Cerebellar cortex (tissue), 1 donor: ENCODE measurements around the gene SAXO1.

ENCODE experiments used
- DNase-seq: peaks from one replicate; pipeline ENCODE4 v3.0.0-alpha.2; 2015; ENCODE audit warnings: low spot score

SAXO1 gene

DNA sequence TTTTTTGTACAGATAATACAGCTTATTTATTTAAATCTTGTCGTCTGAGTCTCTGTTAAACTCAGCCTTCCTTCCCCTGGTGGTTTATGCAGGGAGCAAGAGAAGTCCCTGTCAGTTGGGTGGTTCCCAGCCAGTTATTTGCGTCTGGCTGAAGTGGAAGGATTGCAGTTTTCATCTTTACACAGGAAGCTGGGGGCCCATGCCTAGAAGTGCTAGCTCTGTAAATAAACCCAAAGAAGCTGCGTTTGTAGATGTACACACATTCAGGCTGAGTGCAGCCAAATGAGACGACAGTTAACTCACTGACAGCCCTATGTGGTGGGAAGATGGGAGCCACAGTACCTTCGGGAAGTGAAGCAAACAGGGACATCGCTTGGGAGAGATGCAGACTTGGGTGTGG is 122.1 kb downstream of the SAXO1 start:
- no peak for DNase-seq

GRCh38 chr9:18910435-18910834 is 122.6 kb downstream of the SAXO1 start:
- DNase-seq, result no peak

DNA sequence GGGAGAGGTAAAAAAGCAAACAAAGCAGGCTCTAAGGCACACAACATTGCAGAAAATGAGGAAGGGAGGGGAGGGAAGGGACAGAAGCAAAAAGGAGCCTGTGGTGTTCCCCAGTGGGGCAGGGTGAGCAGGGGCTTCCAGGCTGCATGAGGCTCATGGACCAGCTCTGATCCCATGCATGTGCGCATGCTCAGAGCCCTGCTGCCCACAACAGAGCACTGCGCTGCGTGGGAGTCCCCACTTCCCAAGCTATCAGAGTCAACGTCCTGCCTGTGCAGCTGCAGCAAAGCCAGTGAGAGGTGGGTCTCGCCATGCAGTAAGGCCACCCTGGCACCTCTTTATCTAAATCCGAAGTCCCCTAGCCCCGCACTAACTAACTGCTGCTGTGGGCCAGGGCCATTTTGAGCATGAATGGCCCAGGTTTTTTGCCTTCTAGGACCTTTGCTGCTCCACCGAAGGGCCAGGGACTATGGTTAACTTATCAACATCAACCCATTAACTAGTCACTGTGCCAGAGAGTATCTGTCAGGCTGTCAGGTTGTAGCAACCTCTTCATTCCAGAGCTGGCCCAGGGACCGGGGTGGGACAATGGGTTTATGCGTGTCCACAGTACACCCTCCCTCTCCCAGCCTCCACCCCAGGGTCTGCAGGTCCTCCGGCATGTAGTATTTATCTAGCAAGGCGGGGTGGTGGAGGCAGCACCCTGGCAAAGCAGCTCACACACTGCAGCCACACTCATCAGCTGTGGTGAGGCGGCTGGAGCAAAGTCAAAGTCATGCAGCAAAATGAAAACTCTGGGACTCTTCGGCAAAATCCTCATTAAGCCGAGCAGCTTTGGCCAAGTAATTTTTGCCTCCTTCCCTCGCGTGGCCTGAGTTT is 123.6 kb downstream of the SAXO1 start:
- no peak for DNase-seq

- DNase-seq, result no peak
These were observed 124.9 kb downstream of the SAXO1 start for GRCh38 chr9:18907927-18908625.

DNA sequence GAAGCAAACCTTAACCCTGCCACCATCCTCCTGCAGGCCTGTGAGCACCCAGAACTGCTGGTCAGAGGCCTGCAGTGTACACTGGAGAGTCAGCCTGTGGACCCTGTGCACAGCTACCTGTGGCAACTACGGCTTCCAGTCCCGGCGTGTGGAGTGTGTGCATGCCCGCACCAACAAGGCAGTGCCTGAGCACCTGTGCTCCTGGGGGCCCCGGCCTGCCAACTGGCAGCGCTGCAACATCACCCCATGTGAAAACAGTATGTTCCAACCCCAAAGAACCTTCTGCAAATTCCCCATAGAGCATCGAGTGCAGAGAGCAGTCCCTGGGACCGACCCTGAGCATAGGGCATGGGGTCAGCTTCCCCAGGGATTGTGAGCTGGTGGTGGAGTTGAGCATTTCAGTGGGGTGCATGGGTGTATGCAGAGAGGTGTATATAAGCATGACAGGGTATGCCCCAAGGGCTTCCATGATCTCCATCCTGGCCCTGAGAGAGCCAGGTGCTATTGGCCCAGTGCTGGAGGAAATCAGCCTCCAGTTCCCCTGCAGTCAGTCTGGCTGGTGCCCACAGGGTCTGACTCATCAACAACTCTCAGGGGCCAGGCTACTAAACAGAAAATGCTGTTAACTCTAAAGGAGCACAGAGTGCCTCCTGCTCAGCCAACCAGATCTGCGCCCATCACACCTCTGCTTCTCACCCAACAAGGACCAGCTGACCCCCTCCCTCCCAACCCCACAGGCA is 126.2 kb downstream of the SAXO1 start:
- no peak for DNase-seq

DNA sequence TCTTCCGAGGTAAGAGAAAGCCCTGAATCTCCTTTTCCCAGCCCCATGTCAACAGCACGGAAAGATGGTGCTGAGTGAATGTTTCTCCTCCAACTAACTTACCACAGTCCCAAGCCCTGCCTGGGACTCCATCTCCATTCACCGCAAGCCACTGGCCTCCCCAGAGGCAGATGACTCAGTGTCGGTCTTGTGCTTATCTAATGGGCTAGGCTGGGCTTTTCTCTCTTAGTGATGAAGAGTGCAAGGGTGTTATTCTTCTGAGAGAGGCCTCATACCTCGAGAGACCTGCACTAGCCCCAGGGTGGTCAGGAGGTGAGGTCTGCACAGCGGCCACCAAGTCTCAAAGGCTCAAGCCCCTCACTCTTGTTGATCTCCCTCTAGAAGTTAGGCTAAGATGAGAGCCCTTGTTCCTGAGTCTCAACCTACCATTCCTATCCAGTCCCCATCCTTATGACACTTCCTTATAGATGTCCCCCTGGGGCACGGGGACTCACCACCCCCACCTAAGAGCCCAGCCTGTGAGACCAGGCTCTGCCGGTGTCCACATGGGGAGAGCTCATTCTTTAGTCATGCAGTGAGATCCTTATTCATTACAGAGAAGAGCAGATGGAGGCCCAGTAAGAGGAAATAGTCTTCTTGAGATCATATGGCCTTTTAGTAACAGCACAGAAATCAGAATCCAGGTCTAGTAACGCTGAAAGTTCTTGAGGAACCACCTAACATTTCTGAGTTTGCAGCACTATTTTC is 127.0 kb downstream of the SAXO1 start:
- no peak for DNase-seq

- no peak for DNase-seq
These were observed 127.8 kb downstream of the SAXO1 start for GRCh38 chr9:18905028-18905882.

- no peak for DNase-seq
These were observed 129.6 kb downstream of the SAXO1 start for GRCh38 chr9:18903450-18903849.

DNA sequence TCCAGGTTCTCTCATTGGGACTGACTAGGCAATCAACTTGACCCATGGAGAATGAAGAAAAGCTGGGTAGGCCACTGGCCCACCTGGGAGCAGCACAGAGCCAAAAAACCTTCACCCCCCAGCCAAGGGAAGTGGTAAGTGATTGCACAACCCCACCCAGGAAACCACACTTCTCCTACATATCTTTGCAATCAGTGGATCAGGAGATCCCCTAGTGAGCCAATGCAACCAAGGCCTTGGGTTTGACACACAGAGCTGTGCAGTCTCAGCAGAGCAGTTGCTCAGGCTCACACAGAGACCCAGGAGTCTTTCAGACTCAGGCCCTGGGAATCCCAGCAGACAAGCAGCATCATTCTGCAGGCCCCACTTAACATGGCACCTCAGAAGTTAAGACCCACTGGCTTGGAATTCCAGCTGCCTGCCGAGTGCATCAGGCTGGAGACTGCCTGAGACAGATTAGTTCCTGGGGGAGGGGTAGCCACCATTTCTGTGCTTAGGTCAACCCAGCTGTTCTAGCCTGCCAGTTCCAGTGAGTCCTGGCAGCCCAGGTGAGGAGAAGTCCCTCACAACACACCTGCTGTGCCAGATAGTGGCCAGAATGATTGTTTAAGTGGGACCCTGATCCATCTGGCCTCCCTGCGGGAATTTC is 136.4 kb downstream of the SAXO1 start:
- no peak for DNase-seq

GRCh38 chr9:18896004-18896403 is 137.0 kb downstream of the SAXO1 start:
- no peak for DNase-seq

GRCh38 chr9:18893491-18893890 is 139.5 kb downstream of the SAXO1 start:
- no peak for DNase-seq

DNA sequence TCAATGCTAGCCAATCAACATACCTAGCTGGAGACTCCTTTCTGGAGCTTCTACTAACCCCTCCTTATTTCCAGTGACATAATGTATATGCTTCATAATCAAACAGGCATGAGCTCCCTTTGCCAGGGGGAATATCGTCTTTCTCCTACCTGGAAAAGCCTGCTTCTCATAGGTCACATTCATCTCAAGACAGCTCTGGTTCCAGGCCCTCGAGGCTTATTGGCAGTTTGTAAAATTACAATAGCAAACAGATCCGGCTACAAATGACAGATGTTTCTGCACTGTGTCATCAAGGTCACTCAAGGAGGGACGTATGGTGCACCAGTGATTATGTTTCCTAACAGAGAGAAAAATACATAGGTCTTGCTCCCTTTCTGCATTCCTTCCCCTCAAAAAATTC is 140.0 kb downstream of the SAXO1 start:
- DNase-seq, result no peak

- no peak for DNase-seq
These were observed 140.9 kb downstream of the SAXO1 start for GRCh38 chr9:18891946-18892670.

DNA sequence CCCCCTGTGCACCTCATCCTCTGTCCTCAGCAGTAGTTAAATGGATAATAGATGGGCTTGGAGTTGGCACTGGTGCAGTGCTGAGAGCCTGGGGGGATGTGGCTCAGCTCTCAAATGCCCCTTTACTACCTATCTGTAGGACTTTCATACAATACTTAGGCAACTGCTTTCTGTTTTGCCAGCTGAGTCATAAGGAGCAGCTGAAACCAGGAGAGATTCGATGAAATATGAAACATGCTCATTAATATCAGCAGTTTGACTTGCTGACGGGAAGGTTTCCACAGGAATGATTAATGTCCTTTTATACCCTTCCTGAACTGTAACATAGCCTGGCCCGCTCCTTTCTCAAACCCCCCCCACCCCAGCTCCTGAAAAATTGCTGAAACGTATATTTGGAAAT is 142.6 kb downstream of the SAXO1 start:
- DNase-seq, result no peak

GRCh38 chr9:18889550-18889949 is 143.5 kb downstream of the SAXO1 start:
- no peak for DNase-seq

- DNase-seq, result no peak
These were observed 144.7 kb downstream of the SAXO1 start for GRCh38 chr9:18888290-18888689.

GRCh38 chr9:18887546-18887945 is 145.5 kb downstream of the SAXO1 start:
- no peak for DNase-seq

DNA sequence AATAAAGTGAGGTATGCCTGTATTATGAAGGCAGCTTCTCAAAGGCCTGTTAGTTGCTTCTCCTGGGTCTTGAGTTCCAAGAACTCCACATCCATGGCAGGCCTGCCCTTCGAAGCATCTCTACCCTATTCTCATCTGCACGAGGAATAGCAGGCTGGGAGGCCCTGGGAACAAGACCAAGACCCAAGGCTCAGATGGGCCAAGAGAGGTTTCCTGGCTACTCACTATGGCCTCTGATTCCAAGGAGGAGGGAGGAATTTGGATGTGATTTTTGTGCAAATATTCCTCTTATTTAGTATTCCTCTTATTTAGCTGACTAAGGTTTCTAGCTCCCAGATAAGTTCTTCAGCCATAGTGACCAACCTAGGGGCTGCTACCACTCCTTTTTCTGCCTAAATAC is 151.3 kb downstream of the SAXO1 start:
- no peak for DNase-seq

DNA sequence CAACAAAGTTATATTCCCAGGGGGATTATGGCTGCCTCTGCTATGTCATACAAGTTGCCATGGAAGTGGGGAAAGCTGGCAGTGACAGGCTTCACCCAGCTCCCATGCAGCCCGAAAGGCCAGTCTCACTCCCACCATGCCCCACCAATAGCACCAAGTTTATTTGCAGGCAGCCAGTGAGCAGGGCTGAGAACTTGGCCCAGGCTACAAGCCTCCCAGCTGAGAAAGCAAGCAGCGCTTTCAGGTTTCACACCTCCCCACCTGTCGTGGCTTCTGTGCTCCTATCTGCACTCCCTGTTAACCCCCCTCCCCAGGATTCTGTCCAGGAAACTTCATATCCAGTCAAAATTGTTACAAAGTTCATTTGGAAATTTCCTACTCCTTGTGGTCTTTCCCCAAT is 155.0 kb downstream of the SAXO1 start:
- no peak for DNase-seq
